Smooth muscle cell (in vitro differentiated cells): ENCODE results near the gene LRRC3B. TPM values are rescaled to one million over a fixed set of nuclear protein-coding genes. Genes with fewer than 3 reads are reported as not detected.
"Not testable (repeated sequence)": the region's sequence is repeated elsewhere in the genome, so short reads cannot be mapped to it uniquely, and the experiment has no call there.

Experiments
- DNase-seq: peaks from one replicate; lab custom pipeline; 2025; ENCODE audit not compliant: unreplicated experiment; lab: John Stamatoyannopoulos, UW
- H2AFZ ChIP-seq: fragments of 200-600 bp; sonication (generic); 2 replicates; pipeline ENCODE4 v1.6.0; 2016; ENCODE audit warnings: antibody characterized with exemption, low read depth, mild to moderate bottlenecking
- H3F3A ChIP-seq: fragments of 200-600 bp; sonication (generic); 2 replicates; pipeline ENCODE4 v1.6.0; 2017; ENCODE audit warnings: antibody characterized with exemption, low read depth
- H3K27ac ChIP-seq: fragments of 200-600 bp; sonication (generic); 2 replicates; pipeline ENCODE4 v1.5.1; 2016; ENCODE audit warnings: low read depth, mild to moderate bottlenecking
- H3K27me3 ChIP-seq: fragments of 200-600 bp; sonication (generic); 2 replicates; pipeline ENCODE4 v1.6.1; 2016; ENCODE audit warnings: low read depth, mild to moderate bottlenecking
- H3K36me3 ChIP-seq: fragments of 200-600 bp; sonication (generic); 2 replicates; pipeline ENCODE4 v1.5.1; 2016; ENCODE audit warnings: low read depth
- H3K4me1 ChIP-seq: fragments of 200-600 bp; sonication (generic); 2 replicates; pipeline ENCODE4 v1.5.1; 2016; ENCODE audit warnings: low read depth
- H3K4me2 ChIP-seq: fragments of 200-600 bp; sonication (generic); 2 replicates; pipeline ENCODE4 v1.6.0; 2016; ENCODE audit warnings: mild to moderate bottlenecking
- H3K4me3 ChIP-seq: fragments of 200-600 bp; sonication (generic); 2 replicates; pipeline ENCODE4 v1.5.1; 2016; ENCODE audit warnings: mild to moderate bottlenecking
- H3K79me2 ChIP-seq: fragments of 200-600 bp; sonication (generic); 2 replicates; pipeline ENCODE4 v1.6.0; 2016; ENCODE audit warnings: low read depth, mild to moderate bottlenecking
- H3K9ac ChIP-seq: fragments of 200-600 bp; sonication (generic); 2 replicates; pipeline ENCODE4 v1.6.0; 2016; ENCODE audit warnings: low read depth
- H3K9me3 ChIP-seq: fragments of 200-600 bp; sonication (generic); replicated peaks from 2 replicates; pipeline ENCODE4 v1.5.1; 2016; ENCODE audit warnings: low read depth
- H4K20me1 ChIP-seq: fragments of 200-600 bp; sonication (generic); 2 replicates; pipeline ENCODE4 v1.6.0; 2016; ENCODE audit warnings: low read depth
- WGBS: methylation state at CpG from one replicate; pipeline ENCODE4 v1.1.7; 2016; ENCODE audit warnings: low lambda C conversion rate; 5-methylcytosine and 5-hydroxymethylcytosine counted together
- polyA plus RNA-seq: library from polyadenylated mRNA; unstranded; fragments of >200 nt; fragmentation: Nextera tagmentation; extraction: Ambion mirVana; gene quantifications from 2 replicates; pipeline ENCODE4 v1.2.1, GENCODE V29; 2016
- total RNA-seq: library from RNA; depleted of rRNA; stranded (reverse); fragments of >200 nt; gene quantifications from 2 replicates; pipeline ENCODE4 v1.2.3, GENCODE V29; 2014
- TF ChIP-seq, protein P1 (sequence below): fragments of 200-600 bp; sonication (generic); IDR thresholded peaks from 2 replicates; pipeline ENCODE4 v1.5.1; 2017; ENCODE audit warnings: borderline replicate concordance, mild to moderate bottlenecking, antibody characterized with exemption; ENCODE audit not compliant: insufficient read depth, poor library complexity, severe bottlenecking

LRRC3B gene
- total and polyA plus RNA-seq, 2 experiments from 2014 or later: not detected

- WGBS: 76% methylated on average over 4 of the region's 4 CpGs
- DNase-seq: no peak
- H3K9me3 ChIP-seq: no peaks in the 10 kb centered on the region
- H3K27me3 ChIP-seq: no peaks in the 10 kb centered on the region
- H3F3A ChIP-seq: no peaks in the 10 kb centered on the region
- H3K27ac ChIP-seq: no peak overlapping the region
- H3K4me1 ChIP-seq: no peaks in the 10 kb centered on the region
- TF ChIP-seq, protein P1, sequence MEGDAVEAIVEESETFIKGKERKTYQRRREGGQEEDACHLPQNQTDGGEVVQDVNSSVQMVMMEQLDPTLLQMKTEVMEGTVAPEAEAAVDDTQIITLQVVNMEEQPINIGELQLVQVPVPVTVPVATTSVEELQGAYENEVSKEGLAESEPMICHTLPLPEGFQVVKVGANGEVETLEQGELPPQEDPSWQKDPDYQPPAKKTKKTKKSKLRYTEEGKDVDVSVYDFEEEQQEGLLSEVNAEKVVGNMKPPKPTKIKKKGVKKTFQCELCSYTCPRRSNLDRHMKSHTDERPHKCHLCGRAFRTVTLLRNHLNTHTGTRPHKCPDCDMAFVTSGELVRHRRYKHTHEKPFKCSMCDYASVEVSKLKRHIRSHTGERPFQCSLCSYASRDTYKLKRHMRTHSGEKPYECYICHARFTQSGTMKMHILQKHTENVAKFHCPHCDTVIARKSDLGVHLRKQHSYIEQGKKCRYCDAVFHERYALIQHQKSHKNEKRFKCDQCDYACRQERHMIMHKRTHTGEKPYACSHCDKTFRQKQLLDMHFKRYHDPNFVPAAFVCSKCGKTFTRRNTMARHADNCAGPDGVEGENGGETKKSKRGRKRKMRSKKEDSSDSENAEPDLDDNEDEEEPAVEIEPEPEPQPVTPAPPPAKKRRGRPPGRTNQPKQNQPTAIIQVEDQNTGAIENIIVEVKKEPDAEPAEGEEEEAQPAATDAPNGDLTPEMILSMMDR: no peak
- H3K4me2 ChIP-seq: no peak overlapping the region
- no peak overlapping the region for H3K4me3 ChIP-seq
- no peak overlapping the region for H2AFZ ChIP-seq
- no peaks in the 10 kb centered on the region for H4K20me1 ChIP-seq
- H3K36me3 ChIP-seq: no peaks in the 10 kb centered on the region
- no peak overlapping the region for H3K9ac ChIP-seq
- no peaks in the 10 kb centered on the region for H3K79me2 ChIP-seq
Measured at GRCh38 chr3:26592451-26592850, 30.1 kb upstream of the LRRC3B start.

- no peak overlapping the region for H3K4me3 ChIP-seq
- no peaks in the 10 kb centered on the region for H3K79me2 ChIP-seq
- no peaks in the 10 kb centered on the region for H3K36me3 ChIP-seq
- no peak for DNase-seq
- TF ChIP-seq, protein P1: no peak
- 64% methylated on average over 3 of the region's 3 CpGs for WGBS
- no peak overlapping the region for H3K9ac ChIP-seq
- H2AFZ ChIP-seq: no peak overlapping the region
- H3K9me3 ChIP-seq: no peaks in the 10 kb centered on the region
- H3K27me3 ChIP-seq: no peaks in the 10 kb centered on the region
- H3K27ac ChIP-seq: no peak overlapping the region
- H4K20me1 ChIP-seq: no peaks in the 10 kb centered on the region
- no peaks in the 10 kb centered on the region for H3K4me1 ChIP-seq
- no peak overlapping the region for H3K4me2 ChIP-seq
- no peaks in the 10 kb centered on the region for H3F3A ChIP-seq
Measured at GRCh38 chr3:26596335-26596734, 26.2 kb upstream of the LRRC3B start.

DNA sequence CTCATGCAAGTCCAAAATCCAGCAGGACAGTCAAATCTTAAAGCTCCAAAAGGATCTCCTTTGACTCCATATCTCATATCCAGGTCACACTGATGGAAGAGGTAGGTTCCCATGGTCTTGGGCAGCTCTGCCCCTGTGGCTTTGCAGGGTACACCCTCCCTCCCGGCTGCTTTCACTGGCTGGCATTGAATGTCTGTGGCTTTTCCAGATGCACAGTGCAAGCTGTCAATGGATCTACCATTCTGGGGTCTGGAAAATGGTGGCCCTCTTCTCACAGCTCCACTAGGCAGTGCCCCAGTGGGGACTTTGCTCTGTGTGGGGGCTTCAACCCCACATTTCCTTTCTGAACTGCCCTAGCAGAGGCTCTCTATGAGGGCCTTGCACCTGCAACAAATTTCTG lies 19.3 kb upstream of the LRRC3B start:
- not testable (repeated sequence) for H3K9ac ChIP-seq, H2AFZ ChIP-seq, H3K79me2 ChIP-seq, H3K27ac ChIP-seq, DNase-seq, H3K4me3 ChIP-seq, H4K20me1 ChIP-seq, H3K9me3 ChIP-seq, H3F3A ChIP-seq, H3K36me3 ChIP-seq, H3K27me3 ChIP-seq, H3K4me1 ChIP-seq, H3K4me2 ChIP-seq
- 86% methylated on average over 1 of the region's 1 CpG for WGBS

DNA sequence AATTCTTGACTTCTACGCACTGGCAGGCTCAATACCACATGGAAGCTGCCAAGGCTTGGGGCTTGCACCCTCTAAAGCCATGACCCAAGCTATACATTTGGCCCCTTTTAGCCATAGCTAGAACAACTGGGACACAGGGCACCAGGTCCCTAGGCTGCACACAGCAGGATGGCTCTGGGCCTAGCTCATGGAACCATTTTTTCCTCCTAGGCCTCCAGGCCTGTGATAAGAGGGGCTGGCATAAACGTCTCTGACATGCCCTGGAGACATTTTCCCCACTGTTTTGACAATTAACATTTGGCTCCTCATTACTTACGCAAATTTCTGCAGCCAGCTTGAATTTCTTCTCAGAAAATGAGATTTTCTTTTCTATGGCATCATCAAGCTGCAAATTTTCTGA lies 18.8 kb upstream of the LRRC3B start:
- 24% methylated on average over 3 of the region's 3 CpGs for WGBS
- H3K79me2 ChIP-seq, H4K20me1 ChIP-seq, H3K4me1 ChIP-seq, H3K36me3 ChIP-seq, H3K9ac ChIP-seq, H3K27ac ChIP-seq, H3K4me3 ChIP-seq, DNase-seq, H3F3A ChIP-seq, H2AFZ ChIP-seq, H3K4me2 ChIP-seq, H3K9me3 ChIP-seq, H3K27me3 ChIP-seq: not testable (repeated sequence)
